Measurements from ENCODE around the gene NEURL1B. TPM values are rescaled to one million over a fixed set of nuclear protein-coding genes. Genes with fewer than 3 reads are reported as not detected.

NEURL1B gene
- total RNA-seq, 4 donors from 2014 or later, result 8.7 to 18.8 (median 15.1) TPM

- Histone ChIP-seq H3K4me1 (peaks cover 0 to 17% of the 10 kb centered on the region in 2 donors), H3K4me3 (no peak overlapping the region)
Observed at GRCh38 chr5:172678902-172679301, 37.8 kb downstream of the NEURL1B start.

GRCh38 chr5:172679628-172680212 lies 38.7 kb downstream of the NEURL1B start:
- H3K9me3 ChIP-seq, result no peaks in the 10 kb centered on the region
- H3K36me3 ChIP-seq, result peaks cover 0 to 4% of the 10 kb centered on the region in 2 donors
- intact Hi-C loops (cut with DNase I; ENCODE audit: low total_unique reads), result no loop called here
- ATAC-seq (no peak), DNase-seq (no peak)
- in situ Hi-C loops (cut with MboI; ENCODE audit: low sequenced_read_pairs in 4 of 4), result no loop called here
- H3K4me3 ChIP-seq, result no peak overlapping the region
- H3K4me1 ChIP-seq, result peaks cover 0 to 17% of the 10 kb centered on the region in 2 donors
- H3K27me3 ChIP-seq, result no peaks in the 10 kb centered on the region
- peak overlapping the region; percentile 13 to 69 (median 55) for H3K27ac ChIP-seq
- TF ChIP-seq CTCF (IDR thresholded peaks at IDR 0.05 in 4 of 5, conservative IDR thresholded peaks at IDR 0.05 in 1 of 5), result no peak
- no peak for TF ChIP-seq POLR2A (IDR thresholded peaks at IDR 0.05)

More at GRCh38 chr5:172678902-172679301, 37.8 kb downstream of the NEURL1B start:
- ATAC-seq (peak; percentile 52 to 55), DNase-seq (peak in 1 of 2 donors; percentile 47)
- intact Hi-C loops (cut with DNase I; ENCODE audit: low total_unique reads) (no loop called here), in situ Hi-C loops (cut with MboI; ENCODE audit: low sequenced_read_pairs in 4 of 4) (no loop called here)
- peaks cover 0 to 4% of the 10 kb centered on the region in 2 donors for H3K36me3 ChIP-seq
- H3K9me3 ChIP-seq, result no peaks in the 10 kb centered on the region
- TF ChIP-seq CTCF (IDR thresholded peaks at IDR 0.05 in 4 of 5, conservative IDR thresholded peaks at IDR 0.05 in 1 of 5), result no peak
- TF ChIP-seq POLR2A (IDR thresholded peaks at IDR 0.05), result no peak
- no peaks in the 10 kb centered on the region for H3K27me3 ChIP-seq
- peak overlapping the region; percentile 0 to 69 (median 55) for H3K27ac ChIP-seq

- DNase-seq (no peak), ATAC-seq (no peak)
- peak overlapping the region in 2 of 4 donors; percentile 54 to 56 for H3K27ac ChIP-seq
- in situ Hi-C loops (cut with MboI; ENCODE audit: low sequenced_read_pairs in 4 of 4), result no loop called here
- no peak overlapping the region for H3K4me3 ChIP-seq
- peaks cover 0 to 17% of the 10 kb centered on the region in 2 donors for H3K4me1 ChIP-seq
- no peaks in the 10 kb centered on the region for H3K27me3 ChIP-seq
- intact Hi-C loops (cut with DNase I; ENCODE audit: low total_unique reads), result no loop called here
- TF ChIP-seq POLR2A (IDR thresholded peaks at IDR 0.05) (no peak), CTCF (IDR thresholded peaks at IDR 0.05 in 4 of 5, conservative IDR thresholded peaks at IDR 0.05 in 1 of 5) (no peak)
- H3K36me3 ChIP-seq, result peaks cover 0 to 4% of the 10 kb centered on the region in 2 donors
- no peaks in the 10 kb centered on the region for H3K9me3 ChIP-seq
Observed at GRCh38 chr5:172680921-172681320, 39.9 kb downstream of the NEURL1B start.

GRCh38 chr5:172681421-172681820 lies 40.4 kb downstream of the NEURL1B start:
- intact Hi-C loops (cut with DNase I; ENCODE audit: low total_unique reads), result no loop called here
- no peaks in the 10 kb centered on the region for H3K27me3 ChIP-seq

More at GRCh38 chr5:172681421-172681820, 40.4 kb downstream of the NEURL1B start:
- in situ Hi-C loops (cut with MboI; ENCODE audit: low sequenced_read_pairs in 4 of 4), result no loop called here
- Histone ChIP-seq H3K4me3 (no peak overlapping the region), H3K36me3 (peaks cover 0 to 4% of the 10 kb centered on the region in 2 donors), H3K27ac (peak overlapping the region; percentile 3 to 56 (median 32)), H3K9me3 (no peaks in the 10 kb centered on the region), H3K4me1 (peaks cover 0 to 14% of the 10 kb centered on the region in 2 donors)
- ATAC-seq (no peak), DNase-seq (no peak)
- TF ChIP-seq CTCF (IDR thresholded peaks at IDR 0.05 in 4 of 5, conservative IDR thresholded peaks at IDR 0.05 in 1 of 5) (no peak), POLR2A (IDR thresholded peaks at IDR 0.05) (no peak)

Data from gastrocnemius medialis (tissue), 4 donors.